WERI-Rb-1 (cell line): ENCODE data around the gene COPS8.

Source experiments
- DNase-seq: peaks from one replicate; pipeline ENCODE4 v3.0.0-alpha.2; 2020
- H3K27ac ChIP-seq: fragments of 250-450 bp; sonication (Bioruptor Pico); 2 replicates; pipeline ENCODE4 v1.5.1; 2020; ENCODE audit warnings: mild to moderate bottlenecking, moderate library complexity
- H3K27me3 ChIP-seq: fragments of 250-450 bp; sonication (Bioruptor Pico); 2 replicates; pipeline ENCODE4 v1.5.1; 2021; ENCODE audit warnings: mild to moderate bottlenecking, low read depth, moderate library complexity; ENCODE audit not compliant: insufficient read depth, severe bottlenecking
- H3K36me3 ChIP-seq: fragments of 250-450 bp; sonication (Bioruptor Pico); 2 replicates; pipeline ENCODE4 v1.5.1; 2020; ENCODE audit warnings: mild to moderate bottlenecking, moderate library complexity
- H3K4me3 ChIP-seq: 2 replicates; pipeline ENCODE4 v1.5.1; 2011; ENCODE audit warnings: low read depth, mild to moderate bottlenecking, control low read depth, low read length
- H3K9me3 ChIP-seq: fragments of 250-450 bp; sonication (Bioruptor Pico); 2 replicates; pipeline ENCODE4 v1.5.1; 2021; ENCODE audit warnings: mild to moderate bottlenecking, moderate library complexity; ENCODE audit not compliant: severe bottlenecking
- CTCF ChIP-seq: IDR thresholded peaks from 2 replicates; pipeline ENCODE4 v1.5.1; 2011; ENCODE audit warnings: low read depth, mild to moderate bottlenecking, control low read depth, inconsistent platforms, low read length

Gene COPS8

GRCh38 chr2:237144516-237144915 is 58.8 kb downstream of the COPS8 start:
- TF ChIP-seq CTCF = no peak
- Histone ChIP-seq H3K27ac (no peak overlapping the region), H3K36me3 (no peaks in the 10 kb centered on the region), H3K9me3 (peaks cover 3% of the 10 kb centered on the region), H3K27me3 (no peaks in the 10 kb centered on the region), H3K4me3 (no peak overlapping the region)
- DNase-seq = no peak

- peaks cover 3% of the 10 kb centered on the region for H3K9me3 ChIP-seq
- DNase-seq = no peak
- no peaks in the 10 kb centered on the region for H3K36me3 ChIP-seq
- H3K27me3 ChIP-seq = no peaks in the 10 kb centered on the region
- no peak overlapping the region for H3K27ac ChIP-seq
- no peak overlapping the region for H3K4me3 ChIP-seq
- no peak for TF ChIP-seq CTCF
Measured at GRCh38 chr2:237147317-237147716, 61.6 kb downstream of the COPS8 start.

- Histone ChIP-seq H3K9me3 (peaks cover 3% of the 10 kb centered on the region), H3K27me3 (no peaks in the 10 kb centered on the region), H3K4me3 (no peak overlapping the region), H3K27ac (no peak overlapping the region), H3K36me3 (no peaks in the 10 kb centered on the region)
- no peak for DNase-seq
- no peak for TF ChIP-seq CTCF
Measured at GRCh38 chr2:237148624-237149023, 62.9 kb downstream of the COPS8 start.

- Histone ChIP-seq H3K27ac (no peak overlapping the region), H3K27me3 (no peaks in the 10 kb centered on the region), H3K9me3 (peaks cover 3% of the 10 kb centered on the region), H3K36me3 (no peaks in the 10 kb centered on the region), H3K4me3 (no peak overlapping the region)
- DNase-seq = no peak
- no peak for TF ChIP-seq CTCF
Measured at GRCh38 chr2:237149425-237149824, 63.7 kb downstream of the COPS8 start.
